ENCODE measurements around the gene MAP6.

MAP6 gene

GRCh38 chr11:75591966-75592365, 76.9 kb downstream of the MAP6 start:
- TF ChIP-seq, protein P1, sequence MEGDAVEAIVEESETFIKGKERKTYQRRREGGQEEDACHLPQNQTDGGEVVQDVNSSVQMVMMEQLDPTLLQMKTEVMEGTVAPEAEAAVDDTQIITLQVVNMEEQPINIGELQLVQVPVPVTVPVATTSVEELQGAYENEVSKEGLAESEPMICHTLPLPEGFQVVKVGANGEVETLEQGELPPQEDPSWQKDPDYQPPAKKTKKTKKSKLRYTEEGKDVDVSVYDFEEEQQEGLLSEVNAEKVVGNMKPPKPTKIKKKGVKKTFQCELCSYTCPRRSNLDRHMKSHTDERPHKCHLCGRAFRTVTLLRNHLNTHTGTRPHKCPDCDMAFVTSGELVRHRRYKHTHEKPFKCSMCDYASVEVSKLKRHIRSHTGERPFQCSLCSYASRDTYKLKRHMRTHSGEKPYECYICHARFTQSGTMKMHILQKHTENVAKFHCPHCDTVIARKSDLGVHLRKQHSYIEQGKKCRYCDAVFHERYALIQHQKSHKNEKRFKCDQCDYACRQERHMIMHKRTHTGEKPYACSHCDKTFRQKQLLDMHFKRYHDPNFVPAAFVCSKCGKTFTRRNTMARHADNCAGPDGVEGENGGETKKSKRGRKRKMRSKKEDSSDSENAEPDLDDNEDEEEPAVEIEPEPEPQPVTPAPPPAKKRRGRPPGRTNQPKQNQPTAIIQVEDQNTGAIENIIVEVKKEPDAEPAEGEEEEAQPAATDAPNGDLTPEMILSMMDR (IDR thresholded peaks at IDR 0.05; ENCODE audit: low read length) = no peak
- TF ChIP-seq EZH2 (IDR thresholded peaks at IDR 0.05; ENCODE audit: borderline replicate concordance, low read length) = no peak
- H3K79me2 ChIP-seq (ENCODE audit: insufficient read depth, low read length) = no peaks in the 10 kb centered on the region
- H3F3A ChIP-seq (ENCODE audit: insufficient read depth, low read length) = no peaks in the 10 kb centered on the region
- H3K9me2 ChIP-seq (ENCODE audit: low read depth, low read length) = no peaks in the 10 kb centered on the region
- H3K27ac ChIP-seq (ENCODE audit: low read depth, low read length, poor library complexity, severe bottlenecking) = no peak overlapping the region
- no peak overlapping the region for H2AFZ ChIP-seq (ENCODE audit: low read length)
- H3K4me3 ChIP-seq (ENCODE audit: low read depth, low read length, poor library complexity, severe bottlenecking) = no peak overlapping the region
- no peaks in the 10 kb centered on the region for H3K36me3 ChIP-seq (ENCODE audit: insufficient read depth, low read length)
- no peaks in the 10 kb centered on the region for H4K20me1 ChIP-seq (ENCODE audit: insufficient read depth, low read length)
- H3K4me1 ChIP-seq (ENCODE audit: insufficient read depth, low read length, severe bottlenecking) = no peaks in the 10 kb centered on the region
- H3K9ac ChIP-seq (ENCODE audit: low read length) = no peak overlapping the region
- no peaks in the 10 kb centered on the region; the same call in 1 of the 2 replicates for H3K27me3 ChIP-seq (ENCODE audit: insufficient read depth, low read length)
- H3K4me2 ChIP-seq (ENCODE audit: low read length) = no peak overlapping the region
- no peaks in the 10 kb centered on the region for H3K9me3 ChIP-seq (ENCODE audit: low read length)

DNA sequence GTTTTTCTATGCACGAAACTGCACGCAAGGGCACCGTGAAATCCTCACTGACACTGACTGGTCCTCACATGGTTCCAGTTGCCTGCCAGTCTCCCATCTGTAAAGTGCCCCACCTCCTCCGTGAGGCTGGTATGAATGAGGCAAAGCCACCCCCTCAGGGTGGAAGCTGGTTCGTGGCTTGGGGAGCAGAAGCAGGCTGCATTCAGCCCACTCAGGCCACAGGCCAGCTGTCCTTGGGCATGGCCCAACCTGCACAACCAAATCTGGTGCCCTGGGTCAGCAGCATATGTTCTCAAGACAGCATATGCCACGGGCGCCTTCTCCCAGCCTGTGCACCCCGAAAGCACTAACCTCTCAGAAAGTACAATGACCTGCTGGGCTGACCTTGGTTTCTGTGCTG, 77.5 kb downstream of the MAP6 start:
- H3F3A ChIP-seq (ENCODE audit: insufficient read depth, low read length) = no peaks in the 10 kb centered on the region
- H4K20me1 ChIP-seq (ENCODE audit: insufficient read depth, low read length) = no peaks in the 10 kb centered on the region
- no peak overlapping the region for H3K4me3 ChIP-seq (ENCODE audit: low read depth, low read length, poor library complexity, severe bottlenecking)
- H3K9ac ChIP-seq (ENCODE audit: low read length) = no peak overlapping the region
- no peak for TF ChIP-seq EZH2 (IDR thresholded peaks at IDR 0.05; ENCODE audit: borderline replicate concordance, low read length)
- TF ChIP-seq, protein P1 (IDR thresholded peaks at IDR 0.05; ENCODE audit: low read length) = no peak
- H3K4me2 ChIP-seq (ENCODE audit: low read length) = no peak overlapping the region
- no peaks in the 10 kb centered on the region for H3K9me2 ChIP-seq (ENCODE audit: low read depth, low read length)
- H3K79me2 ChIP-seq (ENCODE audit: insufficient read depth, low read length) = no peaks in the 10 kb centered on the region
- no peaks in the 10 kb centered on the region for H3K9me3 ChIP-seq (ENCODE audit: low read length)
- H3K27me3 ChIP-seq (ENCODE audit: insufficient read depth, low read length) = no peaks in the 10 kb centered on the region; the same call in 1 of the 2 replicates
- no peak overlapping the region for H3K27ac ChIP-seq (ENCODE audit: low read depth, low read length, poor library complexity, severe bottlenecking)
- no peaks in the 10 kb centered on the region for H3K4me1 ChIP-seq (ENCODE audit: insufficient read depth, low read length, severe bottlenecking)
- no peak overlapping the region for H2AFZ ChIP-seq (ENCODE audit: low read length)
- H3K36me3 ChIP-seq (ENCODE audit: insufficient read depth, low read length) = no peaks in the 10 kb centered on the region

GRCh38 chr11:75589933-75590332, 78.9 kb downstream of the MAP6 start:
- H3K36me3 ChIP-seq (ENCODE audit: insufficient read depth, low read length) = no peaks in the 10 kb centered on the region
- H2AFZ ChIP-seq (ENCODE audit: low read length) = no peak overlapping the region
- no peak overlapping the region for H3K4me3 ChIP-seq (ENCODE audit: low read depth, low read length, poor library complexity, severe bottlenecking)
- no peaks in the 10 kb centered on the region for H3K9me3 ChIP-seq (ENCODE audit: low read length)
- no peaks in the 10 kb centered on the region for H3K27me3 ChIP-seq (ENCODE audit: insufficient read depth, low read length)
- H3K4me1 ChIP-seq (ENCODE audit: insufficient read depth, low read length, severe bottlenecking) = no peaks in the 10 kb centered on the region
- H4K20me1 ChIP-seq (ENCODE audit: insufficient read depth, low read length) = no peaks in the 10 kb centered on the region
- H3K9me2 ChIP-seq (ENCODE audit: low read depth, low read length) = no peaks in the 10 kb centered on the region
- H3K9ac ChIP-seq (ENCODE audit: low read length) = no peak overlapping the region
- no peaks in the 10 kb centered on the region for H3K79me2 ChIP-seq (ENCODE audit: insufficient read depth, low read length)
- no peak overlapping the region for H3K4me2 ChIP-seq (ENCODE audit: low read length)
- no peak overlapping the region for H3K27ac ChIP-seq (ENCODE audit: low read depth, low read length, poor library complexity, severe bottlenecking)
- no peaks in the 10 kb centered on the region for H3F3A ChIP-seq (ENCODE audit: insufficient read depth, low read length)
- no peak for TF ChIP-seq EZH2 (IDR thresholded peaks at IDR 0.05; ENCODE audit: borderline replicate concordance, low read length)
- TF ChIP-seq, protein P1 (IDR thresholded peaks at IDR 0.05; ENCODE audit: low read length) = no peak

All from OCI-LY1 (cell line).